H1 (cell line): Measurements from ENCODE around the gene SLK. TPM values are rescaled to one million over a fixed set of nuclear protein-coding genes. Genes with fewer than 3 reads are reported as not detected.

Experiments used
- CTCF ChIA-PET: fragments of 300-600 bp; sonication (Branson Sonifier 250); formaldehyde crosslinking; loops from one replicate; lab custom pipeline; 2021; ENCODE audit not compliant: partially characterized antibody; lab: Charles Lee
- POLR2A ChIA-PET: fragments of 300-600 bp; sonication (Branson Sonifier 250); formaldehyde crosslinking; loops from one replicate; lab custom pipeline; 2021; ENCODE audit warnings: inconsistent platforms; ENCODE audit not compliant: partially characterized antibody; lab: Charles Lee
- DNase-seq, 2 experiments: peaks; one replicate each; pipeline versions ENCODE4 v3.0.0 to v3.0.0-alpha.2; 2010 to 2022; ENCODE audit warnings: low spot score in 2 of 2, low read depth in 1 of 2, mixed read lengths in 1 of 2
- FAIRE-seq: peaks from 2 replicates; lab custom pipeline; 2011; peaks lifted over from hg19 to GRCh38; lab: Jason Lieb, UNC
- H2AFZ ChIP-seq: 2 replicates; pipeline ENCODE4 v1.8.1; 2012; ENCODE audit warnings: low read length, inconsistent platforms
- H2AK5ac ChIP-seq: 2 replicates; pipeline ENCODE4 v1.6.1; 2013; ENCODE audit warnings: low read depth, low read length
- H2BK120ac ChIP-seq: replicated peaks from 2 replicates; pipeline ENCODE3; 2013; ENCODE audit warnings: low read depth, low read length, inconsistent platforms
- H2BK12ac ChIP-seq: 2 replicates; pipeline ENCODE4 v1.6.1; 2013; ENCODE audit warnings: low read depth, low read length
- H2BK15ac ChIP-seq: 2 replicates; pipeline ENCODE4 v1.6.1; 2013; ENCODE audit warnings: low read length
- H2BK20ac ChIP-seq: 2 replicates; pipeline ENCODE4 v1.6.1; 2013; ENCODE audit warnings: low read length
- H2BK5ac ChIP-seq: 2 replicates; pipeline ENCODE4 v1.6.1; 2013; ENCODE audit warnings: low read depth, low read length
- H3K14ac ChIP-seq: 2 replicates; pipeline ENCODE4 v1.6.1; 2013; ENCODE audit warnings: inconsistent platforms; ENCODE audit not compliant: insufficient read length
- H3K18ac ChIP-seq: 2 replicates; pipeline ENCODE4 v1.6.1; 2013; ENCODE audit warnings: low read length; ENCODE audit errors: extremely low read depth
- H3K23ac ChIP-seq: 2 replicates; pipeline ENCODE4 v1.6.1; 2013; ENCODE audit warnings: inconsistent platforms; ENCODE audit not compliant: insufficient read length
- H3K23me2 ChIP-seq: 2 replicates; pipeline ENCODE4 v1.6.1; 2013; ENCODE audit warnings: low read depth, low read length
- H3K27ac ChIP-seq: 2 replicates; pipeline ENCODE4 v1.6.1; 2011; ENCODE audit warnings: low read depth, low read length, inconsistent platforms
- H3K27me3 ChIP-seq, 4 experiments: replicated peaks in 1 of 4; 1 replicate in 1 of 4; 2 replicates in 3 of 4; pipeline versions ENCODE4 v1.6.1 to v1.8.1; 2011 to 2013; ENCODE audit warnings: low read length in 3 of 4, mild to moderate bottlenecking in 3 of 4, inconsistent platforms in 2 of 4, mixed read lengths in 2 of 4, moderate library complexity in 1 of 4; ENCODE audit not compliant: control insufficient read depth in 3 of 4, insufficient read depth in 3 of 4; ENCODE audit errors: extremely low read depth in 1 of 4
- H3K36me3 ChIP-seq, 4 experiments: 2 replicates each; pipeline versions ENCODE4 v1.6.1 to v1.8.1; 2011 to 2013; ENCODE audit warnings: mild to moderate bottlenecking in 4 of 4, low read length in 3 of 4, moderate library complexity in 2 of 4, control low read depth in 1 of 4, inconsistent platforms in 1 of 4; ENCODE audit not compliant: insufficient read depth in 4 of 4, control insufficient read depth in 2 of 4
- H3K4ac ChIP-seq: replicated peaks from 2 replicates; pipeline ENCODE3; 2013; ENCODE audit warnings: low read length, low read depth, mixed read lengths, inconsistent platforms; ENCODE audit not compliant: insufficient read length
- H3K4me1 ChIP-seq, 4 experiments: replicated peaks in 1 of 4; 1 replicate in 1 of 4; 2 replicates in 3 of 4; pipeline versions ENCODE4 v1.6.1 to v1.8.1; 2011 to 2013; ENCODE audit warnings: low read length in 3 of 4, inconsistent platforms in 2 of 4, mixed read lengths in 1 of 4; ENCODE audit not compliant: insufficient read depth in 4 of 4, control insufficient read depth in 3 of 4
- H3K4me2 ChIP-seq, 2 experiments: 2 replicates each; pipeline versions ENCODE4 v1.6.1 to v1.8.1; 2011 to 2013; ENCODE audit warnings: low read depth in 2 of 2, low read length in 2 of 2, control low read depth in 1 of 2, inconsistent platforms in 1 of 2, mild to moderate bottlenecking in 1 of 2; ENCODE audit not compliant: insufficient read depth in 1 of 2
- H3K4me3 ChIP-seq, 4 experiments: fragments of 200-600, 300-600 bp in 1 of 4; sonication (generic), shearing (Covaris generic), sonication (Bioruptor Twin) in 1 of 4; 2 replicates each; pipeline versions ENCODE4 v1.5.1 to v1.8.1; 2011 to 2016; ENCODE audit warnings: low read length in 4 of 4, low read depth in 3 of 4, control low read depth in 2 of 4, inconsistent platforms in 2 of 4, mild to moderate bottlenecking in 2 of 4, mixed read lengths in 1 of 4, moderate library complexity in 1 of 4; ENCODE audit not compliant: insufficient read depth in 2 of 4; ENCODE audit errors: extremely low read depth in 1 of 4
- H3K56ac ChIP-seq: replicated peaks from 2 replicates; pipeline ENCODE3; 2013; ENCODE audit warnings: low read depth, mild to moderate bottlenecking, mixed read lengths, low read length, inconsistent platforms; ENCODE audit not compliant: insufficient read length
- H3K79me1 ChIP-seq: 2 replicates; pipeline ENCODE4 v1.6.1; 2013; ENCODE audit warnings: low read depth, low read length, control low read depth
- H3K79me2 ChIP-seq, 2 experiments: 2 replicates each; pipeline versions ENCODE4 v1.6.1 to v1.8.1; 2012 to 2013; ENCODE audit warnings: low read length in 2 of 2, mild to moderate bottlenecking in 2 of 2, inconsistent platforms in 1 of 2; ENCODE audit not compliant: insufficient read depth in 2 of 2, control insufficient read depth in 1 of 2
- H3K9ac ChIP-seq, 4 experiments: replicated peaks in 1 of 4; 1 replicate in 1 of 4; 2 replicates in 3 of 4; pipeline versions ENCODE4 v1.6.1 to v1.8.1; 2011 to 2013; ENCODE audit warnings: low read depth in 3 of 4, low read length in 3 of 4, control low read depth in 2 of 4, mild to moderate bottlenecking in 2 of 4, moderate library complexity in 2 of 4, inconsistent platforms in 1 of 4; ENCODE audit errors: extremely low read depth in 1 of 4
- H3K9me3 ChIP-seq, 2 experiments: 2 replicates each; pipeline versions ENCODE4 v1.6.1 to v1.8.1; 2012 to 2013; ENCODE audit warnings: mild to moderate bottlenecking in 2 of 2, moderate library complexity in 2 of 2, control low read depth in 1 of 2, inconsistent platforms in 1 of 2, low read depth in 1 of 2, low read length in 1 of 2, mixed read lengths in 1 of 2; ENCODE audit not compliant: insufficient read depth in 2 of 2
- H4K20me1 ChIP-seq, 2 experiments: replicated peaks in 1 of 2; 2 replicates each; pipeline versions ENCODE3 to v1.8.1; 2011 to 2013; ENCODE audit warnings: inconsistent platforms in 2 of 2, low read length in 2 of 2, mild to moderate bottlenecking in 1 of 2; ENCODE audit not compliant: insufficient read depth in 2 of 2, control insufficient read depth in 1 of 2
- H4K5ac ChIP-seq: 2 replicates; pipeline ENCODE4 v1.6.1; 2013; ENCODE audit warnings: low read length, low read depth, mixed read lengths, inconsistent platforms; ENCODE audit not compliant: insufficient read length
- H4K8ac ChIP-seq: 2 replicates; pipeline ENCODE4 v1.8.0; 2013; ENCODE audit warnings: mild to moderate bottlenecking, moderate library complexity, low read length, inconsistent platforms; ENCODE audit not compliant: insufficient read depth; ENCODE audit errors: extremely low read depth
- H4K91ac ChIP-seq: replicated peaks from 2 replicates; pipeline ENCODE3; 2013; ENCODE audit warnings: low read length, mixed read lengths, inconsistent platforms; ENCODE audit not compliant: insufficient read length
- ASH2L ChIP-seq: fragments of 200-600, 300-600 bp; sonication (generic); IDR thresholded peaks from one replicate; pipeline ENCODE4 v1.7.1; 2017; ENCODE audit warnings: low read length
- CBX8 ChIP-seq: fragments of 300-800, 300-1000 bp; sonication (generic); IDR thresholded peaks from 2 replicates; pipeline ENCODE4 v1.7.1; 2016; ENCODE audit warnings: low read depth, low read length, borderline replicate concordance
- CEBPB ChIP-seq: IDR thresholded peaks from 2 replicates; pipeline ENCODE4 v1.6.1; 2012; ENCODE audit warnings: low read depth, low read length
- CTBP2 ChIP-seq: IDR thresholded peaks from 2 replicates; pipeline ENCODE4 v1.7.0; 2011; ENCODE audit warnings: borderline replicate concordance, mild to moderate bottlenecking, moderate library complexity, mixed read lengths, low read length; ENCODE audit not compliant: insufficient read depth, insufficient read length
- EZH2 ChIP-seq: fragments of 200-600 bp; sonication (generic); IDR thresholded peaks from 2 replicates; pipeline ENCODE4 v1.7.1; 2012; ENCODE audit warnings: low read depth, mild to moderate bottlenecking, moderate library complexity, low read length, inconsistent platforms; ENCODE audit not compliant: severe bottlenecking
- POU5F1 ChIP-seq: IDR thresholded peaks from 2 replicates; pipeline ENCODE4 v1.6.1; 2011; ENCODE audit warnings: low read depth, mild to moderate bottlenecking, low read length, moderate library complexity
- SP4 ChIP-seq: IDR thresholded peaks from 2 replicates; pipeline ENCODE4 v1.6.1; 2012; ENCODE audit warnings: low read length, inconsistent platforms
- WGBS, 2 experiments: shearing (Covaris generic) in 1 of 2; methylation state at CpG; one replicate each; pipeline versions ENCODE4 v1.1.6 to v1.1.7; 2013 to 2015; ENCODE audit warnings: low lambda C conversion rate in 2 of 2, mixed read lengths in 2 of 2, inconsistent platforms in 1 of 2, low coverage in 1 of 2, missing lambda C conversion rate in 1 of 2; ENCODE audit not compliant: insufficient replicate concordance in 2 of 2, insufficient coverage in 1 of 2, insufficient read length in 1 of 2; ENCODE audit errors: extremely low coverage in 1 of 2, missing lambda C conversion rate in 1 of 2; 5-methylcytosine and 5-hydroxymethylcytosine counted together
- polyA plus RNA-seq, 7 experiments: library from polyadenylated mRNA; depleted of rRNA in 3 of 7; stranded (reverse) in 5 of 7; unstranded in 2 of 7; fragments of >200 nt in 5 of 7; fragments of 200-250 nt in 2 of 7; gene quantifications; 1 replicate in 5 of 7; 2 replicates in 1 of 7; 4 replicates in 1 of 7; pipeline versions ENCODE4 v1.2.1 to v1.2.3, GENCODE V29; 2011 to 2013; ENCODE audit warnings: missing spikeins in 2 of 7, mixed read lengths in 2 of 7
- total RNA-seq: library from RNA; stranded (reverse); fragmentation: NEBNext Ultra II Directional; extraction: Animal tissue kit (Norgen Biotek cat#: 25700); gene quantifications from 2 replicates; pipeline ENCODE4 v1.2.1, GENCODE V29; 2021
- TF ChIP-seq, protein P1 (sequence below): IDR thresholded peaks from 2 replicates; pipeline ENCODE4 v1.6.1; 2011; ENCODE audit warnings: low read length, improper control_type of control experiment
- TF ChIP-seq, protein P2 (sequence below): IDR thresholded peaks from 2 replicates; pipeline ENCODE4 v1.6.1; 2011; ENCODE audit warnings: low read depth, mild to moderate bottlenecking, low read length; ENCODE audit not compliant: insufficient read depth
- TF ChIP-seq, protein P3 (sequence below), 3 experiments: IDR thresholded peaks; 1 replicate in 2 of 3; 2 replicates in 1 of 3; pipeline versions ENCODE4 v1.5.1 to v1.6.1; 2011; ENCODE audit warnings: low read length in 3 of 3, mild to moderate bottlenecking in 3 of 3, inconsistent platforms in 2 of 3, low read depth in 1 of 3, moderate library complexity in 1 of 3; ENCODE audit not compliant: insufficient read depth in 1 of 3; ENCODE audit errors: control extremely low read depth in 1 of 3

The SLK gene
- total and polyA plus RNA-seq, 2 of the 8 experiments (the other 6 are each of a cell fraction or from before 2014, with no cell fraction given) = 2.7 to 18.3 TPM

DNA sequence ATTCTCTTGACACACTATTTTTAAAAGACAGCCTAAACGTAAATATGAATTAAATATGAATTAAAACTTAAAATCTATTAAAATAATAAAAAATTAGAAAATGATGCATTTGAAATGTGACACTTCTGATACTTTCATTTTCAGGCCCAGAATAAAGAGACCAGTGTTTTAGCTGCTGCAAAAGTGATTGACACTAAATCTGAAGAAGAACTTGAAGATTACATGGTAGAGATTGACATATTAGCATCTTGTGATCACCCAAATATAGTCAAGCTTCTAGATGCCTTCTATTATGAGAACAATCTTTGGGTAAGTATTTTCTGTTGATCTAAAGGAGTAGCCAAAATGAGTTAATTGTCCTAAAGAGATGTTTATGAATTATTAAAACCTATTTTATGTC, 23.6 kb downstream of the SLK start:
- H3K4ac ChIP-seq = no peak overlapping the region
- 85% methylated on average over 1 of the region's 1 CpG; no CpG with 5 or more reads in 1 of the 2 experiments for WGBS, 2 experiments
- POLR2A ChIA-PET = no interaction called here
- TF ChIP-seq ASH2L (no peak), CTBP2 (no peak), EZH2 (no peak), POU5F1 (no peak), SP4 (no peak), CEBPB (no peak), CBX8 (no peak)
- TF ChIP-seq, protein P1, sequence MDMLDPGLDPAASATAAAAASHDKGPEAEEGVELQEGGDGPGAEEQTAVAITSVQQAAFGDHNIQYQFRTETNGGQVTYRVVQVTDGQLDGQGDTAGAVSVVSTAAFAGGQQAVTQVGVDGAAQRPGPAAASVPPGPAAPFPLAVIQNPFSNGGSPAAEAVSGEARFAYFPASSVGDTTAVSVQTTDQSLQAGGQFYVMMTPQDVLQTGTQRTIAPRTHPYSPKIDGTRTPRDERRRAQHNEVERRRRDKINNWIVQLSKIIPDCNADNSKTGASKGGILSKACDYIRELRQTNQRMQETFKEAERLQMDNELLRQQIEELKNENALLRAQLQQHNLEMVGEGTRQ = no peak
- TF ChIP-seq, protein P2, sequence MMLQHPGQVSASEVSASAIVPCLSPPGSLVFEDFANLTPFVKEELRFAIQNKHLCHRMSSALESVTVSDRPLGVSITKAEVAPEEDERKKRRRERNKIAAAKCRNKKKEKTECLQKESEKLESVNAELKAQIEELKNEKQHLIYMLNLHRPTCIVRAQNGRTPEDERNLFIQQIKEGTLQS = no peak
- TF ChIP-seq, protein P3, sequence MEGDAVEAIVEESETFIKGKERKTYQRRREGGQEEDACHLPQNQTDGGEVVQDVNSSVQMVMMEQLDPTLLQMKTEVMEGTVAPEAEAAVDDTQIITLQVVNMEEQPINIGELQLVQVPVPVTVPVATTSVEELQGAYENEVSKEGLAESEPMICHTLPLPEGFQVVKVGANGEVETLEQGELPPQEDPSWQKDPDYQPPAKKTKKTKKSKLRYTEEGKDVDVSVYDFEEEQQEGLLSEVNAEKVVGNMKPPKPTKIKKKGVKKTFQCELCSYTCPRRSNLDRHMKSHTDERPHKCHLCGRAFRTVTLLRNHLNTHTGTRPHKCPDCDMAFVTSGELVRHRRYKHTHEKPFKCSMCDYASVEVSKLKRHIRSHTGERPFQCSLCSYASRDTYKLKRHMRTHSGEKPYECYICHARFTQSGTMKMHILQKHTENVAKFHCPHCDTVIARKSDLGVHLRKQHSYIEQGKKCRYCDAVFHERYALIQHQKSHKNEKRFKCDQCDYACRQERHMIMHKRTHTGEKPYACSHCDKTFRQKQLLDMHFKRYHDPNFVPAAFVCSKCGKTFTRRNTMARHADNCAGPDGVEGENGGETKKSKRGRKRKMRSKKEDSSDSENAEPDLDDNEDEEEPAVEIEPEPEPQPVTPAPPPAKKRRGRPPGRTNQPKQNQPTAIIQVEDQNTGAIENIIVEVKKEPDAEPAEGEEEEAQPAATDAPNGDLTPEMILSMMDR (IDR thresholded peaks at IDR 0.05; ENCODE audit: control extremely low read depth in 1 of 3, insufficient read depth in 1 of 3, low read depth in 1 of 3, low read length in 3 of 3) = no peak

More for the DNA sequence above, 23.6 kb downstream of the SLK start:
- Histone ChIP-seq H2BK15ac (no peak overlapping the region), H3K18ac (no peak overlapping the region), H3K9me3 (no peaks in the 10 kb centered on the region), H3K14ac (no peak overlapping the region), H2BK12ac (no peak overlapping the region), H3K27me3 (no peaks in the 10 kb centered on the region), H4K5ac (no peak overlapping the region), H3K23ac (no peak overlapping the region), H3K4me1 (no peaks in the 10 kb centered on the region), H3K4me3 (no peak overlapping the region), H3K79me2 (0 out of 4 replicates have a peak, but pooled peaks cover 0 to 2% of the 10 kb centered on the region in 2 experiments), H3K56ac (no peak overlapping the region), H2BK20ac (no peak overlapping the region), H3K9ac (no peak overlapping the region), H2AFZ (no peak overlapping the region), H3K27ac (no peak overlapping the region), H3K23me2 (no peaks in the 10 kb centered on the region), H2AK5ac (no peak overlapping the region), H4K8ac (no peak overlapping the region), H4K91ac (no peak overlapping the region), H3K4me2 (no peak overlapping the region), H2BK120ac (no peak overlapping the region), H4K20me1 (no peaks in the 10 kb centered on the region), H2BK5ac (no peak overlapping the region), H3K36me3 (no peaks in the 10 kb centered on the region; a peak in 2 of 8 replicates), H3K79me1 (no peaks in the 10 kb centered on the region)
- FAIRE-seq (no peak), DNase-seq (no peak)
- CTCF ChIA-PET = interaction anchor here (0.6 kb wide), 1 partner anchor 773 kb away, joined by 3 read pairs; no protein-coding TSS in a partner anchor
